ENCODE measurements around the gene G0S2. TPM values are rescaled to one million over a fixed set of nuclear protein-coding genes. Genes with fewer than 3 reads are reported as not detected.

The G0S2 gene
- total and polyA plus RNA-seq, 2 of the 8 experiments (the other 6 are each of a cell fraction or from before 2014, with no cell fraction given): 1.0 to 1.7 TPM

- no peak overlapping the region for H3K18ac ChIP-seq (ENCODE audit: extremely low read depth, low read length)
- H3K4me3 ChIP-seq (ENCODE audit: extremely low read depth in 1 of 4, insufficient read depth in 2 of 4, low read depth in 3 of 4, low read length in 4 of 4): no peak overlapping the region
- no peak overlapping the region for H4K5ac ChIP-seq (ENCODE audit: insufficient read length, low read depth, low read length)
- H2BK12ac ChIP-seq (ENCODE audit: low read depth, low read length): no peak overlapping the region
- no peak overlapping the region for H2BK120ac ChIP-seq (replicated peaks; ENCODE audit: low read depth, low read length)
- no peaks in the 10 kb centered on the region for H3K9me3 ChIP-seq (ENCODE audit: insufficient read depth in 2 of 2, low read depth in 1 of 2, low read length in 1 of 2)
- H4K8ac ChIP-seq (ENCODE audit: extremely low read depth, insufficient read depth, low read length): no peak overlapping the region
- H4K91ac ChIP-seq (replicated peaks; ENCODE audit: insufficient read length, low read length): no peak overlapping the region
- no peaks in the 10 kb centered on the region for H3K79me2 ChIP-seq (ENCODE audit: control insufficient read depth in 1 of 2, insufficient read depth in 2 of 2, low read length in 2 of 2)
- H3K9ac ChIP-seq (replicated peaks in 1 of 4; ENCODE audit: extremely low read depth in 1 of 4, low read depth in 3 of 4, low read length in 3 of 4): no peak overlapping the region
- 92% methylated on average over 1 of the region's 1 CpG; no CpG with 5 or more reads in 1 of the 2 experiments for WGBS, 2 experiments (ENCODE audit: extremely low coverage in 1 of 2, insufficient coverage in 1 of 2, insufficient read length in 1 of 2, insufficient replicate concordance in 2 of 2, low coverage in 1 of 2, low lambda C conversion rate in 2 of 2, missing lambda C conversion rate in 1 of 2)
- H3K4ac ChIP-seq (replicated peaks; ENCODE audit: insufficient read length, low read depth, low read length): no peak overlapping the region
- DNase-seq (ENCODE audit: low read depth in 1 of 2, low spot score in 2 of 2) (no peak), FAIRE-seq (no peak)
- no peak overlapping the region for H2BK20ac ChIP-seq (ENCODE audit: low read length)
- no peak overlapping the region for H3K23ac ChIP-seq (ENCODE audit: insufficient read length)
- TF ChIP-seq POLR2AphosphoS5 (IDR thresholded peaks at IDR 0.05; ENCODE audit: low read depth, low read length) (no peak), CHD1 (IDR thresholded peaks at IDR 0.05; ENCODE audit: low read depth, low read length) (no peak), ZNF274 (IDR thresholded peaks at IDR 0.05; ENCODE audit: borderline replicate concordance, extremely low read depth, low read length) (no peak), BRCA1 (IDR thresholded peaks at IDR 0.05; ENCODE audit: low read depth, low read length) (no peak), SP4 (IDR thresholded peaks at IDR 0.05; ENCODE audit: low read length) (no peak), POU5F1 (IDR thresholded peaks at IDR 0.05; ENCODE audit: low read depth, low read length) (no peak), TCF12 (IDR thresholded peaks at IDR 0.05; ENCODE audit: low read depth, low read length) (no peak), BCL11A (IDR thresholded peaks at IDR 0.05; ENCODE audit: low read depth in 2 of 2, low read length in 2 of 2) (no peak)
- peaks cover 5% of the 10 kb centered on the region for H3K23me2 ChIP-seq (ENCODE audit: low read depth, low read length)
- CTCF ChIA-PET (ENCODE audit: partially characterized antibody): interaction anchor here (1.2 to 1.7 kb wide), 4 partner anchors 17 to 69 kb away, joined by 3 to 4 read pairs (median 3); no protein-coding TSS in a partner anchor
- POLR2A ChIA-PET (ENCODE audit: partially characterized antibody): no interaction called here
- H4K20me1 ChIP-seq (replicated peaks in 1 of 2; ENCODE audit: control insufficient read depth in 1 of 2, insufficient read depth in 2 of 2, low read length in 2 of 2): no peaks in the 10 kb centered on the region
- H3K79me1 ChIP-seq (ENCODE audit: low read depth, low read length): no peaks in the 10 kb centered on the region
- H2BK15ac ChIP-seq (ENCODE audit: low read length): no peak overlapping the region
- no peak overlapping the region for H2AFZ ChIP-seq (ENCODE audit: low read length)
- no peak overlapping the region for H2BK5ac ChIP-seq (ENCODE audit: low read depth, low read length)
- H3K27ac ChIP-seq (ENCODE audit: low read depth, low read length): no peak overlapping the region
- no peak overlapping the region for H3K14ac ChIP-seq (ENCODE audit: insufficient read length)
- H3K27me3 ChIP-seq (replicated peaks in 1 of 4; ENCODE audit: control insufficient read depth in 3 of 4, extremely low read depth in 1 of 4, insufficient read depth in 3 of 4, low read length in 3 of 4): peaks cover 4 to 22% (median 20%) of the 10 kb centered on the region in 4 experiments
- no peak overlapping the region for H3K4me2 ChIP-seq (ENCODE audit: insufficient read depth in 1 of 2, low read depth in 2 of 2, low read length in 2 of 2)
- H3K36me3 ChIP-seq (ENCODE audit: control insufficient read depth in 2 of 4, insufficient read depth in 4 of 4, low read length in 3 of 4): no peaks in the 10 kb centered on the region
- no peak overlapping the region for H2AK5ac ChIP-seq (ENCODE audit: low read depth, low read length)
- H3K56ac ChIP-seq (replicated peaks; ENCODE audit: insufficient read length, low read depth, low read length): no peak overlapping the region
- H3K4me1 ChIP-seq (replicated peaks in 1 of 4; ENCODE audit: control insufficient read depth in 3 of 4, insufficient read depth in 4 of 4, low read length in 3 of 4): peaks cover 0 to 4% (median 2%) of the 10 kb centered on the region in 4 experiments; a peak in 6 of 7 replicates
Observed at GRCh38 chr1:209670441-209671082, 4.7 kb upstream of the G0S2 start.

Measured in H1 (cell line).